GM21515 (cell line): ENCODE results near the gene ST6GAL2.

Source experiments
- ATAC-seq: cut with Tn5 transposase; IDR thresholded peaks from one replicate; pipeline ENCODE4 v1.9.1; 2021; ENCODE audit not compliant: unreplicated experiment

Gene ST6GAL2

DNA sequence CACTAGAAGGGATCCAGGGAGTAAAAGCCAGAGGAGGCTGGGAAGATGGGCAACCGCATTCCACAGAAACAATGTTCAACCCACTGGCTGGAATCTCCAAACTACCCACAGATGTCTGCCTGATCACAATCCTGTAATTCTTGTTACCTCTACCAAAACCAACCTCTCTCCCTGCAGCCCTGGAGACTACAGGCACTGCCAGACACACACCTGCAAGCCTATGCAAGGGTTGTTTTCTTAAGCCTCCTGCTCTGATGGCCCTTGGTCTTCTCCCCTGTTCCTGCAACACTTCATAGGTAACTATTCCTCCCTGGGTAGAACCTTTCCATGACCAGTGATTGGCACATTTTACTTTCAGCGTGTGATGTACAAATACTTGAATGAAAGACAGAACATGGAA is 21.9 kb downstream of the ST6GAL2 start:
- no peak for ATAC-seq

DNA sequence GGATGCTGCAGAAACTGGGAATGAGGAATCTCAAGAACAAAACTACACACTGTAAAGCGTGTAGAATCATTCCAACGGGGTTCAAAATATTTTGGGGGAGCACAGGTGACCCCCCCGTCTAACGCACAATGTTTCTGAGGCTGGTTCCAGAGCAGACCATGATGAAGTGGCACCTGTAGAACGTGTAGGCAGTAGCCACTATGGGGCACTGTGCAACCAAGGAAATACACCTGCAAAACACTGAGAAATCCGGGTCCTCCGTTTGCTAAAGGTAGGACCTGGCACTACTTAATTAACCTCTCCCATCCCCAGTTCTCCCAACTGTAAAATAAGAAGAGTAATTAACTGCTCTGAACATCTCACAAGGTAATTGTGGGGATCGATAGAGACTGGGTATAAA is 22.6 kb downstream of the ST6GAL2 start:
- ATAC-seq, result no peak

DNA sequence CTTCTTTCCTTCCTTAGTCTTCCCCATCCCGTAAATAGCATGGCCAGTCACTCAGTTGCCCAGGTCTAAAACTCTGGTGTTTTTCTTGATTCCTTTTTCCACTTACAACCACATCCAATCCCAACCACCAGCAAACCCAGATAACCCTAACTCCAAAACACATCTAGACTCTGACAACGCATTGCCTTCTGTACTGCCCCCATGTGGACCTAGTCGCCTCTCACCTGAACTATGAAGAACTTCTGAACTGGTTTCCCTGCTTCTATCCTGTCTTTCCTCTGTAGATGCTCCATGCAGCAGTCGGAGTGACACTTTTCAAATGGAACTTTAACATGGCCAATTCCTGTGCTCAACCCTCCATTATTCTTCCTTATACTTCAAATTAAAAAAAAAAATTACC is 26.5 kb downstream of the ST6GAL2 start:
- no peak for ATAC-seq

DNA sequence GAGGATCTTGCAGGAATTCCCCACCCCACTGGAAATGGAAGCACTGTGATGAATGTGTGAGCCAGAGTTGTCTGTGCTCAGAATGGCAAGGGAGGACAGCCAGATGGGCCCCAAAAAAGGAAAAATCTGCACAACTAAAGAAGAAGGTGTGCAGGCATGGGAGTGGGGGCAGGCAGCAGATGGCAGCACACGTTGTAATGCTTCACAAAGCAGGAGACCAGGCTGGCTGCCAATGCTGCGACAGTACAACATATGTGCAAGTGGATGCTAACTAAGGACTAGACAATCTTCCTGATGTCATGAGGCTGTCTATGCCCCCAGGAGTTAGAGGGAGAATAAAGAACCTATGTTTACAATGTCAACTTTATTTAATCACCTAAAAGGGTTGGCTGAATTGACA is 27.2 kb downstream of the ST6GAL2 start:
- ATAC-seq, result no peak

DNA sequence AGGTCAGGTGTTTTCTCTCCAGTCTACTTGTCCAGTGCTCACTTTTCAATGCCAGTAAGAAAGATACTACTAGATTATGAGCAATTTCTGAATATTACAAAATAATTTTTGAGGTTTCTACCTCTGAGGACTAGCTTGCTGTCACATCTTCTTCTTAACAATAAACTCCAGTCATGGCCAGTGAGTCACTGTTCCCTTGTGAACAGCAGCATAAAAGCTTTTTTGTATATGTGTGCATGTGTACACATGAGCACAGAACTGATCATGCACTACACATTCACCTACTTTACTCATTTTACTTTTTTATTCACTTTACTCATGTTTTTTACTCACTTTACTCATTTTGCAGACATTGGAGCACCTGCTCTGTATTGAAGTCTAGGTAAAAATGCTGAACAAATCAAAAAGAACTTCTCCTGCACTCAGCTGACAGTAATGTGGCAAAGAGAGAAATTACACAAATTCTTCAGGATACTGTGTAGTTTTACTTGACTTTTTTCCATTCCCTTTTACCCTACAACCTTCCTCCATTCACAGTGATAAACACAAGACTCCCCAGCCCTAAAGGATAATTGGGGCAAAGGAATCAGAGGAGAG is 28.0 kb downstream of the ST6GAL2 start:
- ATAC-seq, result no peak

DNA sequence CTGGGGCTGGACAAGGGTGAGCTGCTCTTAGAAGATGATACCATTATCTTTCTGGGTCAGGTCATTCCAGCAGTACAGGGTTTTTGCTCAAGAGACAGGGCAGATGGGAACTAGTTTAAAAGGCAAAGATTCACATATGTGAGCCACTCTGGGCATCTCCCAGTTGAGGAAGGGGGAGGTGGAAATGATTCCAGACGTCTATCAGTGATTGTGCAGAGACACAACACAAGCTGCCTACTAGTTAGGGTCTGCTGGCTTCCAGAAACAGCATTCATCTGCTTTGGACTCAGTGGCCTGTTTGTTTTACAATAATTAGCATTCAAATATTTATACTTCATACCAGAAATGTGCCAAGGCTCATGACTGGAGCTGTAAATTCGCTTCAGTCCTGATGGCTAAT is 32.3 kb downstream of the ST6GAL2 start:
- ATAC-seq, result no peak

DNA sequence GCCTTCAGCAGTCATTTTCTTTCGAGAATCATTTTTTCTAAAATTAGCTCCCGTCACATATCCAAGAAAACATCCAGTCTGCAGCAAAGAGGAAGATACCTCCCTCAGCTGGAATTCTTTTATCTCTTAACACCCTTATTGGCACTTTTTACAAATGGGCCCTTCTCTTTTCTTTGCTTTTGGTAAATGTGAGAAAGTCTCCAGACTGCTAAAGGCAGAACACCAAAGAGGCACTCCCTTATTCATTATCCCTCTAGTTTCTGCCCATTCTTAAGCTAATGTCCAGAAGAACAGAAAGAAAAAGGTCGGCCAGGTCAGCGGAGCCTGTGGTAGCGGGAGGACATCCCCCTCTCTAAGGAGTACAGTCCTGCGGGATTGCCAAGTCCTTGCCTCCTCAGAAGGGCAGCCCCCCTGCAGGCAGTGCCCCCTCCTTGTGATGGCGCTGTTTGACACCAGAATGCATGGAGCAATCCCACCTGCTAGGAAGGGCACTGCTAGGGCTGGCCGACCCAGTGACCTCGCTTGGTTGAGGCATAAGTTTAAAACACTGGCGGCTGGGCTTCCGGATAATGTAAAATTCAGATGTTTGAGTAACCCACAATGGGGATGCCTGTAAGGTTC is 34.0 kb downstream of the ST6GAL2 start:
- ATAC-seq, result no peak

DNA sequence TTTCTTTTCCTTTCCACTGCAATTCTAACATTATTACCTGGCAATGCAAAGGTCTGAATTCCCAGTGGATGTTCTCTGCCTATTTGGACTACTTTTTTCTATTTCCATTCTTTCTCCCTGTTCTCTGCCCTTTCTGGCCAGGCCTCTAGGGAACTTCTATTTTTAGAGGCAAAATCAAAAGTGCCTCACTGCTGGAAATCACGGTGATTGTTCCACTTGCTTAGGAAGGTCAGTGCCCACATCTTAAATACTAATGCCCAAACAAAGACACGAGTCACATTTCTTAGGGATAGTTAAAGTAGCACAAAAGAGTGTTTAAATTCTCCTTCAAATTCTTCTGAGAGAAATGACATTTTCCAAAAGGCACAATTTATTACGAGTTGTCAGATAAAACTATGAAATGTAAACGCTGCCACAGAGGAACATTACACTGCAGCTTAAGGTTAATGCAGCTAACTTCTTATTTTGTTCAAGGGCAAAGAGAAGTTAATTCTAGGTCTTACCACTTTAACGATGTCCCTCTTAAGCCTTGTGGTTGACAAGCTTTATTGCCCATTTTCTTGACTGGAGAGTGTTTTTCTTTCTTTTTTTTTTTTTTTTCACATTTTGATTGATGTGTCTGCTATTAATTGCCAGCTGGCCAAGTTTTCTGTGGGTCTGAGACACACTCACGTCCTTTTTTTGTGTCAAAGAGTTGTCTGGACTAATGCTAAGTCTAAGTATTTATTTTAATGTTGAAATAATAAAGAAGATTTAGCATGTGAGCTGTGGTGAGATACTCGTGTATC is 34.7 kb downstream of the ST6GAL2 start:
- ATAC-seq, result no peak

DNA sequence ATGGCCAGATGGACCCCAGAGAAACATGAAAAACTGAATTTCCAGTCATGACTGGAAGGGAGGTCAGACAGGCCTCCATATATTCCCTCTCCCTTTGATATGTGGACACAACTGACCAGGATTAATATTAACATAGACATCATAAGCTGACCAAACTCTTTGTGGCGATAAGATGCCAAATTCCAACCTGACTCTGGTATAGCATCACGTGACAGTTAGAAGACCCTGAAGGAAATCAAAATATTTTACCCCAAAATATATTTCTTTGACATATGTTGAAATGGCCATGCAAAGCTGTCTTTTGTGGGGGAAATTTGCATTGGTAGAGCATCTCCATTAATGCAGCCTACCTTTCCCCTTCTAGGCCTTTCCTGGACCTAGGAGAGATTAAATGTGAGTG is 36.7 kb downstream of the ST6GAL2 start:
- ATAC-seq, result no peak

DNA sequence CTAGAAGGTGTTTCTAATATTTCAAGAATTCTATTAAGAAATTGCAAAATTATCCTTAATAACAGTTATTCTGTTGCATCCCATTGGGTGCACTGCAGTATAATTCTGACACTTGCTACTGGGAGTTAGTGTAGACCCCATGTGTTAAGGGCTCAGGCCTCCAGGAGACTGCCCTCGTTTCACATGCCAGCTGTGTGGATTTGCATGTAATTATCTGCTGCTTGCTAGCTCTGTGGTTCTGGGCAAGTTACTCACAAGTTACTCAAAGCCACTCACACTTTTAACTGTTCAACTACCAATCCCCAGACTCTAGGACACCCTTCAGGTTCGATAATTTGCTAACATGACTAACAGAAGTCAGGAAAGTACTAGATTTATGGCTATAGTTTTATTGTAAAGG is 38.6 kb downstream of the ST6GAL2 start:
- ATAC-seq, result no peak

DNA sequence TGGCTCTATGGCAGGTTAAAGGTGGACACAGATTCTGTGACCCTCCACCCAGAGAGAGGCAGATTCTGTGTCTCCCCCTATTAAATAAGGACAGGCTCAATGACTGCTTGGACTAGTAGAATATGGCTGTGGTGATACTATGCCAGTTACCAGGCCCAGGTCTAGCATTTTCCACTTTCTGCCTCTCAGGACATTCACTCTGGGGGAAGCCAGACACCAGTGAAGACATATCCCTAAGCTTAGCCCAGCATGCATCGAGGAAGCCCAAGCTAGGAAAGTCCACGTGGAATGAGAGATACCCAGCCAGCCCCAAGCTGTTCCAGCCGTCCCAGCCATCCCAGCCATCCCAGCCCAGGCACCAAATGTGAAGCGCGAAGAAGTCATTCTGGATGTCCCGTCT is 40.3 kb downstream of the ST6GAL2 start:
- no peak for ATAC-seq

DNA sequence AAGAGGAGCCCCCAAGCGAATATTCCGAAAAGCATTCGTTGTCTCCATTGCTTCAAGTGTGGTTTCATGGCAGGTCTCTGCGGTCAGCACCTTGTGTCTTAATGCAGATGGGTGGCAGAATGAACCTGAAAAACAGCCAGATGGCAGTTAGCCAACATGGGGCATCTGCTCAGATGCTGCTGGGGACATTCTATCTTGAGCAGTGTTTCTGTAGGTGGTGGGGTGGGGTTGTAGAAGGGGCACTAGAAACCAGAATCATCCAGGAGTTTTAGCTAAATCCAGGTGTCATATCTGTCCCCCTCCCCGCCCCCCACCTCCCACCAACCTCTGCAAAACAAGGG is 42.1 kb downstream of the ST6GAL2 start:
- ATAC-seq, result no peak

DNA sequence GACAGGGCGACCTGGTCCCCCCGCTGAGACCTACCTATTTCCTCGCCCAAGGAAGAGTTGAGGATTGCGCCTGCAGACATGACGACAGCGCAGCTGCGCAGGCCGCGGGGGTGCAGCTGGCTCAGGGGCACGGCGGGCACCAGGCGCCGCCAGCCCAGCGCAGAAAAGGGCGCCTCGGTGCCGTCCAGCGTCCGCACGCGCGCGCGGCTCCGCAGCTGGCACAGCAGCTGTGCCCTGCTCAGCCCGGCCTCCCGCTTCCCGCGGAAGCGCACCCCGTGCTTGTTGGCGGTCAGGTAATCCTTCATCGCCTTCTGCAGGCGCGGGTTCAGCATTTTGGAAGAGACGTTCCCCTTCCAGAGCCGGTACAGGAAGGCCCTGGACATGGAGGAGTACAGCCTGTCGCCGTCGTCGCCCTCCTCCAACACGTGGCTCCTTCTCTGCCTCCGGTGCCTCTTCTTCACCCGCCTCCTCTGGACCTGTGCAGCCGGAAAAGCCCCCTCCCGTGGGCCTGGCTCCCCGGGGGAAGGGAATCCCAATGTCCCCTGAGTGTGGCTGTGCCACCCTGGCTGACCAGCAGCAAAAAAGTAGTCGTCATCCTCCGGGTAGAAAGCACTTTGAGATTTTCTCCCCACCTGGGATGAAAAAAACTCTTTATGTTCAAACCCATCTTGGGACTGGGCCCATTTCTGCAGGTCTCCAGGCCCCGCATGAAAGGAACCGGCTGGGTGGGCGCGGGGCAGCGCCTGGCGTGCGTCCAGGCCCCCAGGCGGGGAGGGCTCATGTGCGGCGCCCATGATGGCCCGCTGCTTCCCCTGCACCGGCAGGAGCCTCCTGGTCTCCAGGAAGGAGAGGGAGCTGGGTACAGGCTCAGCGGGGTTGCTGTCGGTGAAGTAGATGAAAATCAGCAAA is 42.7 kb downstream of the ST6GAL2 start:
- ATAC-seq, result no peak

DNA sequence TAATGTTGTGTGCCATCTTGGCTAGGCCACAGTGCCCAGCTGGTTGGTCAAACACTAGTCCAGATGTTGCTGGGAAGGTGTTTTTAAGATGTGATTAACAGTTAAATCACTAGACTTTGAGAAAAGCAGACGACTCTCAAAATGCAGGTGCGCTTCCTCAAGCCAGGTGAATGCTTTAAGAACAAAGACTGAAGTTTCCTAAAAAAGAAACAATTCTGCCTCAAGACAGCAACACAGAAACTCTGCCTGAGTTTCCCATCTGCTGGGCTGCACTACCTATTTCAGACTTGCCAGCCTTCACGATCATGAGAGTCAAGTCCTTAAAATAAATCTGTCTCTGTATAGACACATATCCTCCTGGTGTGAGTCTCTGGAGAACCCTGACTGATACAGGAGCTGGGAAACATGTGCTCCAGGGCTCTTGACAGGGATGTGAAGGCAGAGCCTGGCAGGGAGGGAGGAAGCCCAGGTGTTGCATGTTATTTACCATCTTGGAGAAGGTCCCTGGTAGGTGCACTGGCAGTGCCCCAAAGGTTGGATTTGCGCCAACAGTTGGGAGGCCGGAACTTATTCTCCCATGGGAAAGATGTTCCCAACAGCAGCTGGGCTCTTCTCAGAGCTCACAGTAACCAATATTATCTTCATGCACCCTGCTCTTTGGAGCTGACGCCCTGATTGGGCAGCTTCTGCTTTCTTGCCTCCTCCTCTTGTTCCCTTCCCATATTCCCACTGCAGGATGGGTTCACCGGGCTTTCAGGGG is 43.9 kb downstream of the ST6GAL2 start:
- no peak for ATAC-seq

DNA sequence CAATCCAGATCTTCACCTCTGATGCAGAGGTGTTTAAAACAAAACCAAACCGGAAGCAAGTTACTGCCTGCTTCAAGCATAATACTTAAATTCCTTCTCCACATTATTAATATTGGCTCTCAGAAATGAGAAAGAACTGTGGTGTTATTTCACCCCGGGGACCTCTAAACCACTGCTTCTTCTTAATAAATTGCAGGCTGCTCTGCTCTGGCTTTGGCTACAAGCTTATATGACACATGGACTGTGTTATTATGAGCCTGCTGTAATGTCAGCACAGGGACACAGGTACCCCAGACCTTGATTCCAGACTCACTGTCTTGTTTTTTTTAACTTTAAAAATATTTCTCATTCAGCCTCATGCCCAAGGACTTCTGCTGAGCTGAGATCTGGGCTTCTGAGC is 45.1 kb downstream of the ST6GAL2 start:
- no peak for ATAC-seq

DNA sequence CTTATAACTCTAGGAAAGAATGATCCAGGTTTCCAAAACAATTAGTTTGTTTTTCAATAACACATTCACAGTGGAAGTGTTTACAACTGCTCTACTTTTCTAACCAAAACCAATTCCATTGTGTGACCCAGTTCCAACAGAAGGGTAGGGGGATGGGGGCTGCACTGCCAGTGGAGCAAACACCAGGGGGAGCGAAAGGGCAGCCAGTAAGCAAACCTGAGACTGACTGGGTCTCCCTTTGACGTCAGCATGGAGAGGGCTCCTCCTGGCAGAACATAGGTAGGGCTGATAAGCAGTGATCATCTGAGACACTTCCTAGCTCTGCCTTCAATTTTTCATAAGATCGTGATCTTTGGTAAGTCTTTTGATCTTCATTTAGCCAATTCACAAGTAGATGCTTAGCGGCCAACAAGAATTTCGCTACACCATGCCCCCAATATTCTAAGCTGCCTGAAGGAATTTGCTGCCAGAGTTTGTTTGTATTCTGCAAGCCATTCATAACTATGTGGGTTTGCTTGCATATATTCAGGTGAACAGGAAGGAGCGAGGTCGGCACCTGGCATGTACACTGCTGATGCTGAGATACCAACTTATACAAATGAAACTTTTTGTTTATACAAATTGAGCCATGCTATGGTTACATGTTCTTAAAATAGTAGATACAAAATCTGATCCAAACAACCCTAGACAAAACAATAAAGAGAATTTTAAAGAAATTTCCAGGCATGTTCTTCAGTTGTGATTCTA is 45.9 kb downstream of the ST6GAL2 start:
- no peak for ATAC-seq

DNA sequence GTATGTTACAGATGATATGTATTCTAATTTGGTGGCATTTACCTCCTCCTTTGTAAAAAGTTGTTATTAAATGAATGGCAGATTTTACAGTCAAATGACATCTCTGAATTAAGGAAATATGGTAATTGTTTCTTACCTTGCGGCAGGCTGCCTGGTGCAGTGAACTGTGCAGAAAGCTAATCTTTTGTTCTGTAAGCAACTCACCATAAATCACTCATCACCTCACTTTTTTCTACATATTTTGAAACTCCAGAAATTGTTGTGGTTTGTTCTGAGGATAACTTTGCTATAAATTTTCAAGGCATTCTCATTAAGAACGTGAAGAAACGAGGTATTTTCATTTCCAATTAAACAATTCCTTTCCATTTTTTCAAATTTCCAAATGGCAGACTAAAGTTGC is 52.7 kb downstream of the ST6GAL2 start:
- no peak for ATAC-seq

DNA sequence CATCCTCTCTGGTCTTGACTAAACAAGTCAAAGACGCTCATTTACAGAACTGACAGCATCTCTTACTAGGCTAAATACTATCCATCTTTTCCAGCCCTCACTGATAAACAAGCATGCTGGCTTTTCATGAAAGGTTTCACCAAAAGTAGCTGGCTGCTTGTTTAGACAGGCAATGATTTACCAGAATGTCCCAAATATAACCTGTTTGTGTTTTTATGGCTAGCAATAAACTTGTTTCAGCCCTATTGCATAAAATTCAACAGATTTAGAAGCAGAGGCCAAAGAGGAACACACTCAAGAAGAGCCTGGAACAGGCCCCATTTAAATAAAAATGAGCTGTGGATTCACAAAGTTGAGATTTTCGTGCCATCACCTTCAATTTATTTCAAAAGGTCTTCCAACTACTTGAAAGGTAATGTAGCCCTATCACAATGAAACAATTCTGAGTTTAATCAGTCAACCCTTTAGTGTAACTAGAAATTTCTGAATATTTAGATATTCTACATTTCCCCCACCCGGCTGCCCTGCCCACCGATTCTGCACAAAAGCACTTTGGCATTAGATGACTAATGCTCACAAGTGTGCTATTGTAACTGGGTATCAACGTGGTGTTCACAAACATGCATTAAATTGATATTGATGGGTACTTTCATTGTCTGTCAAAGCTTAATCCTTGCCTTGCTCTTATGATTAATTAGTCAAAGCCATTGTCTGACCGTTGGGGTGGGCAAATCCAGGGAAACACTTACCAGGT is 54.0 kb downstream of the ST6GAL2 start:
- ATAC-seq, result no peak

DNA sequence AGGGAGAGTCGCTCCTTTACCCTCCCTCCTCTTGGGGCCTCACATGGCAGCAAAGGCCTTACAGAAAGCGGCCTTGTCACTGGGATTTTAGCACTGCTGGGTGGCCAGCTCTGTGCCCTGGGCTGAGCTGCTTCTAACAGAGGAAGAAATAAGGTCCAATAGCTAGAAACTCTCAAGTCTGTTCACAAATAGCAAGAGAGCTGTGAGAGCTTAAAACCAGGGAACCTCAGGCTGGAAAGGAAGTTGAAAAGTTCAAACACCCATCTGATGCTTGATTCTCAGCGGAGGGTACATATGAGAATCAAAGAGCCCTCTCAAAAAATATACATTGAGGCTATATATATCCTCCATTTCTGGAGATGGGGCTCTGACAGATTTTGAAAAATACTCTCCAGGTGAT is 54.7 kb downstream of the ST6GAL2 start:
- no peak for ATAC-seq
